WTC11 (cell line): ENCODE measurements around the gene CPE. TPM values are rescaled to one million over a fixed set of nuclear protein-coding genes. Genes with fewer than 3 reads are reported as not detected.

Experiments
- ATAC-seq: fragments of 200-7000 bp; cut with Tn5 transposase; 2 replicates; pipeline ENCODE4 v1.10.0; 2021; ENCODE audit warnings: mild to moderate bottlenecking, moderate library complexity
- CTCF ChIA-PET: fragments of 300-600 bp; sonication (Branson Sonifier 250); formaldehyde crosslinking; loops from one replicate; lab custom pipeline; 2021; ENCODE audit warnings: antibody characterized with exemption; lab: Charles Lee
- POLR2A ChIA-PET: fragments of 350-600 bp; sonication (Branson Sonifier 250); formaldehyde crosslinking; loops from one replicate; lab custom pipeline; 2021; ENCODE audit warnings: antibody characterized with exemption; lab: Charles Lee
- DNase-seq: peaks from one replicate; pipeline ENCODE4 v3.0.0; 2021; ENCODE audit warnings: low spot score
- H3K27ac Mint-ChIP-seq: 2 replicates; pipeline ENCODE4 v1.8.0; 2021; ENCODE audit warnings: mixed read lengths
- H3K27me3 Mint-ChIP-seq: 2 replicates; pipeline ENCODE4 v1.8.0; 2021; ENCODE audit warnings: low read depth, mild to moderate bottlenecking, moderate library complexity, mixed read lengths
- H3K36me3 Mint-ChIP-seq: 2 replicates; pipeline ENCODE4 v1.8.0; 2021; ENCODE audit warnings: mixed read lengths
- H3K4me1 Mint-ChIP-seq: 2 replicates; pipeline ENCODE4 v1.8.0; 2022; ENCODE audit warnings: mixed read lengths
- H3K4me3 Mint-ChIP-seq: 2 replicates; pipeline ENCODE4 v1.8.0; 2021; ENCODE audit warnings: mild to moderate bottlenecking, moderate library complexity, mixed read lengths
- H3K9me3 Mint-ChIP-seq: 2 replicates; pipeline ENCODE4 v1.8.0; 2021; ENCODE audit warnings: mixed read lengths
- CREB1 ChIP-seq: sonication (generic); formaldehyde crosslinking; IDR thresholded peaks from 2 replicates; pipeline ENCODE4 v1.8.0; 2023; ENCODE audit warnings: mild to moderate bottlenecking, missing genetic modification reagents
- CTCF ChIP-seq: fragments of 200-600 bp; IDR thresholded peaks from 2 replicates; pipeline ENCODE4 v1.8.0; 2022; ENCODE audit warnings: antibody characterized with exemption
- EMX1 ChIP-seq: fragments of 250-450 bp; sonication (Bioruptor Pico); IDR thresholded peaks from 2 replicates; pipeline ENCODE4 v1.8.0; 2021; ENCODE audit warnings: mild to moderate bottlenecking
- ETV6 ChIP-seq: sonication (generic); formaldehyde crosslinking; IDR thresholded peaks from 2 replicates; pipeline ENCODE4 v1.8.1; 2022; ENCODE audit warnings: mild to moderate bottlenecking, missing genetic modification reagents
- GABPB1 ChIP-seq: sonication (generic); formaldehyde crosslinking; IDR thresholded peaks from 2 replicates; pipeline ENCODE4 v1.8.1; 2023; ENCODE audit warnings: mild to moderate bottlenecking, missing genetic modification reagents
- GRHL2 ChIP-seq: fragments of 250-450 bp; sonication (Bioruptor Pico); IDR thresholded peaks from 2 replicates; pipeline ENCODE4 v1.8.0; 2022; ENCODE audit warnings: mild to moderate bottlenecking, moderate library complexity; ENCODE audit not compliant: insufficient replicate concordance, severe bottlenecking
- GTF2I ChIP-seq: fragments of 250-450 bp; sonication (Bioruptor Pico); conservative IDR thresholded peaks from 2 replicates; pipeline ENCODE4 v1.4.0; 2021; ENCODE audit warnings: mild to moderate bottlenecking
- NFYB ChIP-seq: sonication (generic); formaldehyde crosslinking; conservative IDR thresholded peaks from 2 replicates; pipeline ENCODE4 v1.8.0; 2022; ENCODE audit warnings: low read depth, missing genetic modification reagents
- NR2C2 ChIP-seq: sonication (generic); formaldehyde crosslinking; IDR thresholded peaks from 2 replicates; pipeline ENCODE4 v1.8.0; 2022; ENCODE audit warnings: mild to moderate bottlenecking, missing genetic modification reagents
- SOX15 ChIP-seq: fragments of 250-450 bp; sonication (Bioruptor Pico); IDR thresholded peaks from 2 replicates; pipeline ENCODE4 v1.9.0; 2021; ENCODE audit warnings: mild to moderate bottlenecking
- TEAD1 ChIP-seq: sonication (generic); formaldehyde crosslinking; IDR thresholded peaks from 2 replicates; pipeline ENCODE4 v1.8.0; 2022; ENCODE audit warnings: mild to moderate bottlenecking, missing genetic modification reagents
- TP53 ChIP-seq: sonication (generic); formaldehyde crosslinking; IDR thresholded peaks from 2 replicates; pipeline ENCODE4 v1.8.1; 2023; ENCODE audit warnings: mild to moderate bottlenecking, missing genetic modification reagents
- USF2 ChIP-seq: sonication (generic); formaldehyde crosslinking; IDR thresholded peaks from 2 replicates; pipeline ENCODE4 v1.8.1; 2023; ENCODE audit warnings: mild to moderate bottlenecking, missing genetic modification reagents, moderate library complexity
- ZNF219 ChIP-seq: sonication (generic); formaldehyde crosslinking; IDR thresholded peaks from 2 replicates; pipeline ENCODE4 v1.8.0; 2023; ENCODE audit warnings: missing genetic modification reagents, mild to moderate bottlenecking, borderline replicate concordance
- ZNF232 ChIP-seq: sonication (generic); formaldehyde crosslinking; IDR thresholded peaks from 2 replicates; pipeline ENCODE4 v1.8.0; 2022; ENCODE audit warnings: mild to moderate bottlenecking, missing genetic modification reagents
- ZNF263 ChIP-seq: sonication (generic); formaldehyde crosslinking; IDR thresholded peaks from 2 replicates; pipeline ENCODE4 v1.8.1; 2022; ENCODE audit warnings: low read depth, mild to moderate bottlenecking, moderate library complexity, missing genetic modification reagents
- ZNF416 ChIP-seq: fragments of 250-450 bp; sonication (Bioruptor Pico); IDR thresholded peaks from 2 replicates; pipeline ENCODE4 v1.9.0; 2021; ENCODE audit warnings: mild to moderate bottlenecking, inconsistent platforms
- ZNF425 ChIP-seq: fragments of 250-450 bp; sonication (Bioruptor Pico); conservative IDR thresholded peaks from 2 replicates; pipeline ENCODE4 v1.9.0; 2021; ENCODE audit warnings: mild to moderate bottlenecking
- total RNA-seq: library from RNA; stranded (reverse); gene quantifications from 3 replicates; pipeline ENCODE4 v1.2.3, GENCODE V29; 2021
- TF ChIP-seq, protein P1 (sequence below): sonication (generic); formaldehyde crosslinking; IDR thresholded peaks from 2 replicates; pipeline ENCODE4 v1.8.0; 2022; ENCODE audit warnings: mild to moderate bottlenecking, missing genetic modification reagents
- TF ChIP-seq, protein P2 (sequence below): sonication (generic); formaldehyde crosslinking; IDR thresholded peaks from 2 replicates; pipeline ENCODE4 v1.8.1; 2023; ENCODE audit warnings: mild to moderate bottlenecking, moderate library complexity, missing genetic modification reagents

The CPE gene
- total RNA-seq, 1 experiment from 2014 or later: 9.2 TPM

DNA sequence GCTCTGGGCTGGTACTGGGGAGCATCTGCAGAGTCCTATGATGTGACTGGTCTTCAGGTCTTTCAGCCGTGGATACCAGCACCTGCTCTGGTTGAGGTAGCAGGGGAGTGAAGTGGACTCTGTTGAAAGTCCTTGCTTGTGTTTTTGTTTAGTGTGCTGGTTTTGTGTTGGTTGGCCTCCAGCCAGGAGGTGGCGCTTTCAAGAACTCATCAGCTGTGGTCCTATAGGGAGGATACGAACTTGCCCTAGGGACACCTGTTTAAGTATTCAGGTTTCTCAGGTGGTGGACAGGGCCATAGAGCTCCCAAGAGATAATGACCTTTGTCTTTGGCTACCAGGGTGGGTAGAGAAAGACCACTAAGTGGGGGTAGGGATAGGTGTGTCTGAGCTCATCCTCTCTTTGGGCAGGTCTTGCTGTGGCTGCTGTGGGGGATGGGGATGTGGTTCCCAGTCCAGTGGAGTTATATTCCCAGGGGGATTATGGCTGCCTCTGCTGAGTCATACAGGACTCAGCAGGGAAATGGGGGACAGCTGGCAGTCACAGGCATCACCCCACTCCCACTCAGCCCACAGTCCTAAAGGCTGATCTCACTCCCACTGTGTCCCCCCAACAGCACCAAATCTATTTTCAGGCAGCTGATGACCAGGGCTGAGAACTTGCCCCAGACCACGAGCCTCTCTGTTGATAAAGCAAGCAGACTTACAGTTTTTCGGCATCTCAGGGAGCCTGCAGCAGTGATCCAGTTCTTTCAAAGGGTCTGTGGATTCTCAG is 27.3 kb upstream of the CPE start:
- Mint-ChIP-seq H3K4me1 (no peaks in the 10 kb centered on the region), H3K36me3 (peaks cover 12% of the 10 kb centered on the region; the same call in 1 of the 2 replicates), H3K27ac (no peak overlapping the region), H3K4me3 (no peak overlapping the region), H3K9me3 (peaks cover 23% of the 10 kb centered on the region), H3K27me3 (no peaks in the 10 kb centered on the region; the same call in 1 of the 2 replicates)
- CTCF ChIA-PET: interaction anchor here (0.8 to 3.0 kb wide), 7 partner anchors 9 to 239 kb away, joined by 3 to 11 read pairs (median 8); partner anchors contain the start of genes CPE and TMEM192
- POLR2A ChIA-PET: no interaction called here
- peak; percentile 38 for DNase-seq
- TF ChIP-seq ZNF425 (CRISPR knock-in tag) (no peak), ZNF219 (CRISPR knock-in tag) (no peak), ZNF416 (no peak), TEAD1 (CRISPR knock-in tag) (no peak), CTCF (no peak), USF2 (no peak), SOX15 (no peak), EMX1 (no peak), ETV6 (CRISPR knock-in tag) (no peak), NFYB (CRISPR knock-in tag) (no peak), CREB1 (no peak), GTF2I (CRISPR knock-in tag) (no peak), GRHL2 (CRISPR knock-in tag) (no peak), ZNF263 (CRISPR knock-in tag) (no peak), TP53 (CRISPR knock-in tag) (no peak), ZNF232 (CRISPR knock-in tag) (no peak)
- TF ChIP-seq, protein P1, sequence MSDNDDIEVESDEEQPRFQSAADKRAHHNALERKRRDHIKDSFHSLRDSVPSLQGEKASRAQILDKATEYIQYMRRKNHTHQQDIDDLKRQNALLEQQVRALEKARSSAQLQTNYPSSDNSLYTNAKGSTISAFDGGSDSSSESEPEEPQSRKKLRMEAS (CRISPR knock-in tag): no peak
- TF ChIP-seq, protein P2, sequence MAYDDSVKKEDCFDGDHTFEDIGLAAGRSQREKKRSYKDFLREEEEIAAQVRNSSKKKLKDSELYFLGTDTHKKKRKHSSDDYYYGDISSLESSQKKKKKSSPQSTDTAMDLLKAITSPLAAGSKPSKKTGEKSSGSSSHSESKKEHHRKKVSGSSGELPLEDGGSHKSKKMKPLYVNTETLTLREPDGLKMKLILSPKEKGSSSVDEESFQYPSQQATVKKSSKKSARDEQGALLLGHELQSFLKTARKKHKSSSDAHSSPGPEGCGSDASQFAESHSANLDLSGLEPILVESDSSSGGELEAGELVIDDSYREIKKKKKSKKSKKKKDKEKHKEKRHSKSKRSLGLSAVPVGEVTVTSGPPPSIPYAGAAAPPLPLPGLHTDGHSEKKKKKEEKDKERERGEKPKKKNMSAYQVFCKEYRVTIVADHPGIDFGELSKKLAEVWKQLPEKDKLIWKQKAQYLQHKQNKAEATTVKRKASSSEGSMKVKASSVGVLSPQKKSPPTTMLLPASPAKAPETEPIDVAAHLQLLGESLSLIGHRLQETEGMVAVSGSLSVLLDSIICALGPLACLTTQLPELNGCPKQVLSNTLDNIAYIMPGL: no peak
- ATAC-seq: peak; percentile 43; the same call in 1 of the 2 replicates

- ATAC-seq: peak; percentile 87
- H3K4me3 Mint-ChIP-seq: no peak overlapping the region
- H3K27me3 Mint-ChIP-seq: no peaks in the 10 kb centered on the region
- no peak overlapping the region for H3K27ac Mint-ChIP-seq
- H3K36me3 Mint-ChIP-seq: peaks cover 12% of the 10 kb centered on the region; the same call in 1 of the 2 replicates
- TF ChIP-seq NR2C2 (CRISPR knock-in tag): no peak
- peak; percentile 41; the same call in 1 of the 2 replicates for TF ChIP-seq GABPB1 (CRISPR knock-in tag)
- TF ChIP-seq, all 79 proteins: peak for 1
- peak; percentile 63 for DNase-seq
- H3K9me3 Mint-ChIP-seq: peaks cover 20% of the 10 kb centered on the region
- ChIA-PET CTCF (interaction anchor here (0.6 to 3.4 kb wide), 25 partner anchors 9 to 259 kb away, joined by 3 to 18 read pairs (median 5); partner anchors contain the start of genes CPE, MSMO1 and TMEM192), POLR2A (interaction anchor here (0.6 to 0.8 kb wide), 3 partner anchors 10 to 243 kb away, joined by 3 read pairs; partner anchors contain the start of gene TMEM192)
- H3K4me1 Mint-ChIP-seq: 0 out of 2 replicates have a peak, but pooled peaks cover 2% of the 10 kb centered on the region
Measured at GRCh38 chr4:165355900-165356300, 22.9 kb upstream of the CPE start.
